HepG2 (cell line): ENCODE measurements around the gene VSX1. TPM values are rescaled to one million over a fixed set of nuclear protein-coding genes. Genes with fewer than 3 reads are reported as not detected.

Experiments
- ATF3 ChIP-seq: sonication (generic); formaldehyde crosslinking; IDR thresholded peaks from 2 replicates; pipeline ENCODE4 v1.4.0; 2020; ENCODE audit warnings: missing genetic modification reagents
- CEBPG ChIP-seq: IDR thresholded peaks from 2 replicates; pipeline ENCODE4 v1.6.1; 2016
- CSRNP1 ChIP-seq: sonication (generic); formaldehyde crosslinking; IDR thresholded peaks from 2 replicates; pipeline ENCODE4 v1.8.1; 2023; ENCODE audit warnings: mild to moderate bottlenecking, missing genetic modification reagents
- FOSL1 ChIP-seq: sonication (generic); formaldehyde crosslinking; IDR thresholded peaks from 2 replicates; pipeline ENCODE4 v1.9.0; 2021; ENCODE audit warnings: missing genetic modification reagents, borderline replicate concordance
- FOXO4 ChIP-seq: sonication (generic); formaldehyde crosslinking; conservative IDR thresholded peaks from 2 replicates; pipeline ENCODE4 v1.8.1; 2023; ENCODE audit warnings: missing genetic modification reagents
- HCFC1 ChIP-seq: fragments of 150-350 bp; IDR thresholded peaks from 2 replicates; pipeline ENCODE4 v1.6.1; 2014; ENCODE audit warnings: low read depth, low read length
- HOXA3 ChIP-seq: sonication (generic); formaldehyde crosslinking; IDR thresholded peaks from 2 replicates; pipeline ENCODE4 v1.5.0; 2020; ENCODE audit warnings: missing genetic modification reagents
- NR2F2 ChIP-seq: IDR thresholded peaks from 2 replicates; pipeline ENCODE4 v1.6.1; 2012; ENCODE audit warnings: low read depth, inconsistent platforms, borderline replicate concordance
- POLR2A ChIP-seq, 2 experiments: IDR thresholded peaks; 2 replicates each; pipeline ENCODE4 v1.6.1; 2011; ENCODE audit warnings: low read depth in 2 of 2, low read length in 2 of 2, mild to moderate bottlenecking in 1 of 2, moderate library complexity in 1 of 2; ENCODE audit not compliant: insufficient read depth in 1 of 2
- RCOR2 ChIP-seq: IDR thresholded peaks from 2 replicates; pipeline ENCODE4 v1.6.1; 2016; ENCODE audit warnings: missing biosample characterization, missing genetic modification reagents
- SOX13 ChIP-seq, 3 experiments: fragments of 450-650 bp in 1 of 3; sonication (generic) in 1 of 3; formaldehyde crosslinking in 1 of 3; IDR thresholded peaks in 2 of 3; conservative IDR thresholded peaks in 1 of 3; 2 replicates each; pipeline versions ENCODE4 v1.5.0 to v1.6.1; 2016 to 2020; ENCODE audit warnings: antibody characterized with exemption in 1 of 3, mild to moderate bottlenecking in 1 of 3, missing compliant biosample characterization in 1 of 3, missing genetic modification reagents in 1 of 3, moderate library complexity in 1 of 3
- TFE3 ChIP-seq: IDR thresholded peaks from 2 replicates; pipeline ENCODE4 v1.6.1; 2016
- THRA ChIP-seq: sonication (generic); formaldehyde crosslinking; IDR thresholded peaks from 2 replicates; pipeline ENCODE4 v1.4.0; 2020; ENCODE audit warnings: missing genetic modification reagents, borderline replicate concordance
- ZBTB20 ChIP-seq: sonication (generic); formaldehyde crosslinking; IDR thresholded peaks from 2 replicates; pipeline ENCODE4 v1.8.1; 2023; ENCODE audit warnings: missing genetic modification reagents, low read depth, mild to moderate bottlenecking, borderline replicate concordance
- ZFY ChIP-seq: sonication (generic); formaldehyde crosslinking; IDR thresholded peaks from 2 replicates; pipeline ENCODE4 v1.4.0; 2020; ENCODE audit warnings: missing genetic modification reagents
- ZNF12 ChIP-seq: sonication (generic); formaldehyde crosslinking; IDR thresholded peaks from 2 replicates; pipeline ENCODE4 v1.5.0; 2020; ENCODE audit warnings: missing genetic modification reagents
- ZNF343 ChIP-seq: sonication (generic); formaldehyde crosslinking; IDR thresholded peaks from 2 replicates; pipeline ENCODE4 v1.4.0; 2020; ENCODE audit warnings: mild to moderate bottlenecking, missing genetic modification reagents
- ZNF580 ChIP-seq: IDR thresholded peaks from 2 replicates; pipeline ENCODE4 v1.6.1; 2016; ENCODE audit warnings: low read depth, borderline replicate concordance
- ZNF710 ChIP-seq: sonication (generic); formaldehyde crosslinking; IDR thresholded peaks from 2 replicates; pipeline ENCODE4 v1.5.0; 2020; ENCODE audit warnings: mild to moderate bottlenecking, missing genetic modification reagents, borderline replicate concordance
- polyA plus RNA-seq, 8 experiments: library from polyadenylated mRNA; depleted of rRNA in 3 of 8; stranded (reverse) in 7 of 8; unstranded in 1 of 8; fragments of >200 nt; fragmentation: Illumina TruSeq in 4 of 8; extraction: Trizol in 4 of 8; gene quantifications; 2 replicates each; pipeline versions ENCODE4 v1.2.1 to v1.2.3, GENCODE V29; 2011 to 2016; ENCODE audit warnings: low read depth in 4 of 8, missing spikeins in 1 of 8, mixed read lengths in 1 of 8; ENCODE audit not compliant: insufficient read depth in 1 of 8
- total RNA-seq, 5 experiments: library from RNA; depleted of rRNA; stranded (reverse); fragments of >200 nt; fragmentation: Illumina TruSeq; extraction: Trizol; gene quantifications; 2 replicates each; pipeline ENCODE4 v1.2.3, GENCODE V29; 2016; ENCODE audit warnings: low read depth in 1 of 5

Gene VSX1
- total and polyA plus RNA-seq, 2 of the 13 experiments (the other 11 are each of a cell fraction or from before 2014, with no cell fraction given): 0.04 TPM; not detected in 1

GRCh38 chr20:25054995-25055629, 26.8 kb downstream of the VSX1 start (continued):
- TF ChIP-seq THRA (CRISPR knock-in tag): peak; percentile 87
- 0 out of 2 replicates have a peak, but pooled peaks have one; percentile 26 for TF ChIP-seq ZBTB20 (CRISPR knock-in tag)
- TF ChIP-seq ATF3 (CRISPR knock-in tag): peak; percentile 88
- TF ChIP-seq RCOR2 (CRISPR knock-in tag): peak; percentile 68; the same call in 1 of the 2 replicates
- TF ChIP-seq ZNF343 (CRISPR knock-in tag): no peak
- TF ChIP-seq SOX13 (IDR thresholded peaks at IDR 0.05): no peak
- peak in 1 of 2 experiments; percentile 64; a peak in 1 of 4 replicates for TF ChIP-seq SOX13 (CRISPR knock-in tag; conservative IDR thresholded peaks at IDR 0.05 in 1 of 2, IDR thresholded peaks at IDR 0.05 in 1 of 2)
- TF ChIP-seq CEBPG: peak; percentile 89
- TF ChIP-seq ZNF710 (CRISPR knock-in tag): no peak
- no peak for TF ChIP-seq HCFC1
- peak; percentile 44; the same call in 1 of the 2 replicates for TF ChIP-seq HOXA3 (CRISPR knock-in tag)
- TF ChIP-seq TFE3 (CRISPR knock-in tag): 0 out of 2 replicates have a peak, but pooled peaks have one; percentile 24
- TF ChIP-seq ZNF12 (CRISPR knock-in tag): peak; percentile 6; the same call in 1 of the 2 replicates
- TF ChIP-seq POLR2A (IDR thresholded peaks at IDR 0.05; ENCODE audit: insufficient read depth in 1 of 2, low read depth in 2 of 2, low read length in 2 of 2): 0 out of 4 replicates have a peak, but pooled peaks of 1 of the 2 experiments have one; percentile 17
- 0 out of 2 replicates have a peak, but pooled peaks have one; percentile 3 for TF ChIP-seq CSRNP1 (CRISPR knock-in tag)
- 0 out of 2 replicates have a peak, but pooled peaks have one; percentile 21 for TF ChIP-seq ZFY
- peak; percentile 87 for TF ChIP-seq FOSL1 (CRISPR knock-in tag)
- TF ChIP-seq ZNF580 (CRISPR knock-in tag): peak; percentile 41; the same call in 1 of the 2 replicates
- 0 out of 2 replicates have a peak, but pooled peaks have one; percentile 29 for TF ChIP-seq NR2F2
- no peak for TF ChIP-seq FOXO4 (CRISPR knock-in tag)
